ENCODE measurements around the gene EHD4. TPM values are rescaled to one million over a fixed set of nuclear protein-coding genes. Genes with fewer than 3 reads are reported as not detected.

EHD4 gene
- total and polyA plus RNA-seq, 9 of the 15 experiments (the other 6 are each of a cell fraction or from before 2014, with no cell fraction given): 0.89 to 10.3 (median 6.4) TPM

DNA sequence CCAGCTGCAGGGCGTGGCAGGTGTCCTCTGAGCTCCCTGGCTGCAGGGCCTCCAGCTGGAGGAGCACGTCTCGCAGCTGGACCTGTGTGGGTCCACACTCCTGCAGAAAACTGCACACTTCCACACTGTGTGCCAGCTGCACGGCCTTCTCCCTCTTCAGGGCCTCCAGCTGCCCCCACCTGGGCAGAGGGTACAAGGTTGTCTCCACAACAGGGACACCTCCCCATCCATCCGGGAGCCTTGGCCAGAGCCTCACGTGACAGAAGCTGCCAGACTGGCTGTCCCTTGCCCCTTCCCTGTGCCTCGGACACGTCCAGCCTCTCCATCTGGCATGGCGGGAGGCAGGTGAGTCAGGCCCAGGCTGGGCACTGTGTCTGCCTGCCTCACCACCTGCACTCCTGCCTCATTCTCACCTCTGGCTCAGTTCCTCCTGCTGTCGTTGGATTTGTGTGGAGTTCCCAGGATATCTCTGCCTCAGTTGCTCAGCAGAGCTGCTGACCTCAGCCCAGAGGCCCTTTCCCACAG lies 93.0 kb downstream of the EHD4 start:
- FAIRE-seq (no peak), DNase-seq (ENCODE audit: extremely low read depth in 1 of 4, low spot score in 3 of 4) (no peak), ATAC-seq (no peak)
- no peak overlapping the region for H2AFZ ChIP-seq (ENCODE audit: low read depth, low read length)
- peaks cover 16% of the 10 kb centered on the region; the same call in 1 of the 2 replicates for H4K20me1 ChIP-seq (replicated peaks; ENCODE audit: control insufficient read depth, insufficient read depth, low read length)
- H3K36me3 ChIP-seq (ENCODE audit: control insufficient read depth, insufficient read depth, low read length): no peaks in the 10 kb centered on the region
- H3K4me1 ChIP-seq (replicated peaks in 1 of 2; ENCODE audit: control insufficient read depth in 2 of 2, insufficient read depth in 2 of 2, low read length in 2 of 2): peaks cover 2 to 39% of the 10 kb centered on the region in 2 experiments; a peak in 3 of 5 replicates
- peak overlapping the region in 1 of 2 experiments; percentile 17; a peak in 1 of 4 replicates for H3K9ac ChIP-seq (ENCODE audit: insufficient read depth in 1 of 2, low read depth in 2 of 2, low read length in 2 of 2)
- in situ Hi-C loops (cut with MboI) (no loop called here), intact Hi-C loops (cut with micrococcal nuclease) (no loop called here)
- no TSS peak for BruUV-seq (replicated peaks)
- no peak overlapping the region for H3K27ac ChIP-seq (ENCODE audit: extremely low read depth, low read depth, low read length)
- no peaks in the 10 kb centered on the region for H3K9me3 ChIP-seq (replicated peaks; ENCODE audit: control insufficient read depth, insufficient read depth, low read depth, low read length)
- TF ChIP-seq JUND (IDR thresholded peaks at IDR 0.05; ENCODE audit: borderline replicate concordance, low read depth, low read length): no peak
- no peak for TF ChIP-seq JUND (tag; IDR thresholded peaks at IDR 0.05; ENCODE audit: borderline replicate concordance, low read depth, low read length)
- no peak for TF ChIP-seq TAF9B (IDR thresholded peaks at IDR 0.05; ENCODE audit: partially characterized antibody)
- TF ChIP-seq JUNB (CRISPR knock-in tag; conservative IDR thresholded peaks at IDR 0.05): no peak
- TF ChIP-seq FOS (IDR thresholded peaks at IDR 0.05; ENCODE audit: extremely low read depth, insufficient read length): no peak
- TF ChIP-seq MBD2 (IDR thresholded peaks at IDR 0.05; ENCODE audit: borderline replicate concordance, low read depth): no peak
- no peak for TF ChIP-seq ZNF77 (CRISPR knock-in tag; IDR thresholded peaks at IDR 0.05)
- TF ChIP-seq, protein P1, sequence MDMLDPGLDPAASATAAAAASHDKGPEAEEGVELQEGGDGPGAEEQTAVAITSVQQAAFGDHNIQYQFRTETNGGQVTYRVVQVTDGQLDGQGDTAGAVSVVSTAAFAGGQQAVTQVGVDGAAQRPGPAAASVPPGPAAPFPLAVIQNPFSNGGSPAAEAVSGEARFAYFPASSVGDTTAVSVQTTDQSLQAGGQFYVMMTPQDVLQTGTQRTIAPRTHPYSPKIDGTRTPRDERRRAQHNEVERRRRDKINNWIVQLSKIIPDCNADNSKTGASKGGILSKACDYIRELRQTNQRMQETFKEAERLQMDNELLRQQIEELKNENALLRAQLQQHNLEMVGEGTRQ (CRISPR knock-in tag; IDR thresholded peaks at IDR 0.05): 0 out of 2 replicates have a peak, but pooled peaks have one; percentile 15
- H3K4me2 ChIP-seq (ENCODE audit: insufficient read depth, low read length): no peak overlapping the region
- WGBS (ENCODE audit: insufficient coverage, low coverage, missing lambda C conversion rate): 7% methylated on average over 10 of the region's 10 CpGs
- no peak overlapping the region for H3K4me3 ChIP-seq
- H3K79me2 ChIP-seq (ENCODE audit: control insufficient read depth, insufficient read depth, low read length): no peaks in the 10 kb centered on the region
- H3K27me3 ChIP-seq (ENCODE audit: control insufficient read depth in 2 of 2, insufficient read depth in 2 of 2, low read length in 2 of 2): peaks cover 34 to 84% of the 10 kb centered on the region in 2 experiments; a peak in 4 of 5 replicates
- H3K9me1 ChIP-seq (ENCODE audit: control insufficient read depth, insufficient read depth, low read length): no peaks in the 10 kb centered on the region
- POLR2A ChIA-PET: interaction anchor here (0.7 kb wide), 1 partner anchor 9 kb away, joined by 3 read pairs; no protein-coding TSS in a partner anchor
- CTCF ChIA-PET (ENCODE audit: low intra/inter-chr PET ratio): no interaction called here

Data from K562 (cell line).